GM19455 (cell line): ENCODE data around the gene CCDC92.

Source experiments
- ATAC-seq: cut with Tn5 transposase; IDR thresholded peaks from one replicate; pipeline ENCODE4 v1.9.1; 2021; ENCODE audit not compliant: unreplicated experiment

CCDC92 gene

GRCh38 chr12:123891516-123892179 lies 81.0 kb downstream of the CCDC92 start:
- ATAC-seq = no peak

- ATAC-seq = no peak
These were observed 81.6 kb downstream of the CCDC92 start for GRCh38 chr12:123891011-123891410.

- no peak for ATAC-seq
These were observed 82.1 kb downstream of the CCDC92 start for GRCh38 chr12:123890536-123890902.

GRCh38 chr12:123889848-123890535 lies 82.6 kb downstream of the CCDC92 start:
- no peak for ATAC-seq

- ATAC-seq = no peak
These were observed 83.6 kb downstream of the CCDC92 start for GRCh38 chr12:123888989-123889388.

GRCh38 chr12:123886931-123887582 lies 85.6 kb downstream of the CCDC92 start:
- ATAC-seq = no peak

DNA sequence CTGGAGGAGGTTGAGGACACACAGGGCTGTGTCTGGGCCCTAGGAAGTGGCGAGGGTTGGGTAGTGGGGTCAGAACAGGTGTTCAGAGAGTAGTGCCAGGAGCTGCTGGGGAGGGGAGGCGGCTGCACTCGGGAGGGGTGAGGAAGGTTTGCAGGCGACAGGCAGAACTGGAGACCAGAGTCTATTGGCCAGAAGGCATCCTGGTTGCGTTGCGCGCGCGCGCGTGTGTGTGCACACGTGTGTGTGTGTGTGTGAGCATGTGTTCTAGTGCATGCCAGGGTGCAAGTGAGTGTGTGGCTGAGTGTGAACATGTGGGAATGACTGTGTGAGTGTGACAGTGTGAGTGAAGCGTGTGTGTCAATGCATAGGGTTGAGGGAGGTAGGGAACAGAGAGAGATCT lies 86.4 kb downstream of the CCDC92 start:
- no peak for ATAC-seq
